Colonic mucosa (tissue), 4 donors: Measurements from ENCODE around the gene SPI1. TPM values are rescaled to one million over a fixed set of nuclear protein-coding genes. Genes with fewer than 3 reads are reported as not detected.
"Not testable (repeated sequence)": the region's sequence is repeated elsewhere in the genome, so short reads cannot be mapped to it uniquely, and the experiment has no call there.

Experiments used
- DNase-seq: peaks from one replicate; pipeline ENCODE4 v3.0.0-alpha.2; 2020
- H3K27ac ChIP-seq: fragments of 200-600 bp; one replicate; pipeline ENCODE4 v1.8.0; 2021
- H3K27me3 ChIP-seq: fragments of 200-600 bp; one replicate; pipeline ENCODE4 v1.8.0; 2021
- H3K36me3 ChIP-seq: fragments of 200-600 bp; one replicate; pipeline ENCODE4 v1.8.0; 2021
- H3K4me1 ChIP-seq: fragments of 200-600 bp; one replicate; pipeline ENCODE4 v1.8.0; 2021; ENCODE audit warnings: mild to moderate bottlenecking
- H3K4me3 ChIP-seq: fragments of 200-600 bp; one replicate; pipeline ENCODE4 v1.8.0; 2021
- H3K9ac ChIP-seq, 2 donors: one replicate each; pipeline ENCODE4 v1.7.0; 2013; ENCODE audit warnings: control low read depth in 2 of 2, low read depth in 2 of 2, low read length in 2 of 2
- H3K9me3 ChIP-seq: fragments of 200-600 bp; one replicate; pipeline ENCODE4 v1.8.0; 2021
- intact Hi-C: fragments of 100-400 bp; cut with DNase I; formaldehyde crosslinking; loops from one replicate; pipeline ENCODE4 v1.14.1; 2022
- total RNA-seq, 2 donors: library from RNA; stranded (reverse); fragmentation: NEBNext Ultra II Directional in 1 of 2; extraction: Animal tissue kit (Norgen Biotek cat#: 25700) in 1 of 2; gene quantifications; one replicate each; pipeline ENCODE4 v1.2.1, GENCODE V29; 2021
- TF ChIP-seq, protein P1 (sequence below): fragments of 200-600 bp; IDR thresholded peaks from one replicate; pipeline ENCODE4 v1.8.0; 2022; ENCODE audit warnings: antibody characterized with exemption, mild to moderate bottlenecking
- donor health status: healthy.
- donor health status: DM: no; HTN: no; CAD: no.
- donor health status: DM: no; HTN: no; CAD: no.

SPI1 gene
- total RNA-seq, 2 donors from 2014 or later = 4.7 to 11.9 TPM

GRCh38 chr11:47325271-47326041, 52.9 kb downstream of the SPI1 start:
- Histone ChIP-seq H3K4me1 (no peaks in the 10 kb centered on the region), H3K9ac (no peak overlapping the region), H3K36me3 (peaks cover 7% of the 10 kb centered on the region), H3K4me3 (no peak overlapping the region), H3K9me3 (no peaks in the 10 kb centered on the region), H3K27ac (no peak overlapping the region), H3K27me3 (no peaks in the 10 kb centered on the region)
- intact Hi-C loops = no loop called here
- DNase-seq = no peak
- TF ChIP-seq, protein P1, sequence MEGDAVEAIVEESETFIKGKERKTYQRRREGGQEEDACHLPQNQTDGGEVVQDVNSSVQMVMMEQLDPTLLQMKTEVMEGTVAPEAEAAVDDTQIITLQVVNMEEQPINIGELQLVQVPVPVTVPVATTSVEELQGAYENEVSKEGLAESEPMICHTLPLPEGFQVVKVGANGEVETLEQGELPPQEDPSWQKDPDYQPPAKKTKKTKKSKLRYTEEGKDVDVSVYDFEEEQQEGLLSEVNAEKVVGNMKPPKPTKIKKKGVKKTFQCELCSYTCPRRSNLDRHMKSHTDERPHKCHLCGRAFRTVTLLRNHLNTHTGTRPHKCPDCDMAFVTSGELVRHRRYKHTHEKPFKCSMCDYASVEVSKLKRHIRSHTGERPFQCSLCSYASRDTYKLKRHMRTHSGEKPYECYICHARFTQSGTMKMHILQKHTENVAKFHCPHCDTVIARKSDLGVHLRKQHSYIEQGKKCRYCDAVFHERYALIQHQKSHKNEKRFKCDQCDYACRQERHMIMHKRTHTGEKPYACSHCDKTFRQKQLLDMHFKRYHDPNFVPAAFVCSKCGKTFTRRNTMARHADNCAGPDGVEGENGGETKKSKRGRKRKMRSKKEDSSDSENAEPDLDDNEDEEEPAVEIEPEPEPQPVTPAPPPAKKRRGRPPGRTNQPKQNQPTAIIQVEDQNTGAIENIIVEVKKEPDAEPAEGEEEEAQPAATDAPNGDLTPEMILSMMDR = no peak

- Histone ChIP-seq H3K36me3 (peaks cover 7% of the 10 kb centered on the region), H3K27ac (no peak overlapping the region), H3K9ac (no peak overlapping the region), H3K4me1 (no peaks in the 10 kb centered on the region), H3K9me3 (no peaks in the 10 kb centered on the region), H3K27me3 (no peaks in the 10 kb centered on the region), H3K4me3 (no peak overlapping the region)
- intact Hi-C loops = no loop called here
- no peak for DNase-seq
- TF ChIP-seq, protein P1 = no peak
Observed at GRCh38 chr11:47324520-47324919, 53.8 kb downstream of the SPI1 start.

GRCh38 chr11:47318166-47318565, 60.2 kb downstream of the SPI1 start:
- intact Hi-C loops = no loop called here
- Histone ChIP-seq H3K27ac (no peak overlapping the region), H3K27me3 (no peaks in the 10 kb centered on the region), H3K9me3 (no peaks in the 10 kb centered on the region), H3K36me3 (peaks cover 12% of the 10 kb centered on the region), H3K4me1 (no peaks in the 10 kb centered on the region), H3K4me3 (no peak overlapping the region), H3K9ac (no peak overlapping the region)
- TF ChIP-seq, protein P1 = no peak
- no peak for DNase-seq

DNA sequence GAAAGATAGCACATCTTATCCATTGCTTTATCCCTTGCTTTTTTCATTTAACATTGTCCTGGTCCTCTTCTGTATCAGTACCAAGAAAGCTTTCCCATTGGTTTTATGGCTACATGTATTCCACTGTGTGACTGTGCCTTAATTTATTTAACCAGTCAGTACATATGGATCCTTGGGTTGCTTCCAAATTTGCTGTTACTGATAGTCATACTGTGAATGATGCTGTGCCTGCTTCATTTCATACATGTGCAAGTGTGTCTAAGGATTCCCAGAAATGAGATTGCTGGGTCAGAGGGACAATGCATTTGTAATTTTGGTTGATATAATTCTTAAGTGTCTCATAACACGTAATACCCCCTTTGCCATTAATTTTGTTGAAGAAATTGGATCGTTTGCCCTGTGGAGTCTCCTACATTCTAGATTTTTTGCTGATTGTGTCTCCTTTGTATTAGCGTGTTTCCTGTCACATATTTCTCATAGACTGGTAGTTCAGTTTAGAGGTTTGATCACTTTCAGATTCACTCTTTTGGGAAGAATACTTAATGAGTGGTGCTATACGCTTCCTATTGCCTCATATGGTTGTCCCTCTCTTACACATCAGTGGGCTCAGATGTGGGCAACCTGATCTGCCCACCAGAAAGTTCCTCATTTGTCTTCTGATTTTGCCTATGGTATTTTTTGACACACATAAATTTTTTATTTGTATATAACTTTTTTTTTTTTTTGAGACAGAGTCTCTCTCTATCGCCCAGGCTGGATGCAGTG, 61.1 kb downstream of the SPI1 start:
- H3K36me3 ChIP-seq = peaks cover 12% of the 10 kb centered on the region
- DNase-seq = no peak
- TF ChIP-seq, protein P1 = no peak
- intact Hi-C loops = no loop called here
- H3K4me1 ChIP-seq = no peaks in the 10 kb centered on the region
- no peaks in the 10 kb centered on the region for H3K9me3 ChIP-seq
- no peak overlapping the region for H3K4me3 ChIP-seq
- H3K9ac ChIP-seq = no peak overlapping the region
- H3K27ac ChIP-seq = no peak overlapping the region
- no peaks in the 10 kb centered on the region for H3K27me3 ChIP-seq

GRCh38 chr11:47316501-47316900, 61.8 kb downstream of the SPI1 start:
- H3K9ac ChIP-seq, DNase-seq, H3K36me3 ChIP-seq, intact Hi-C loops, H3K4me3 ChIP-seq, H3K4me1 ChIP-seq, H3K27me3 ChIP-seq, H3K9me3 ChIP-seq, H3K27ac ChIP-seq: not testable (repeated sequence)

DNA sequence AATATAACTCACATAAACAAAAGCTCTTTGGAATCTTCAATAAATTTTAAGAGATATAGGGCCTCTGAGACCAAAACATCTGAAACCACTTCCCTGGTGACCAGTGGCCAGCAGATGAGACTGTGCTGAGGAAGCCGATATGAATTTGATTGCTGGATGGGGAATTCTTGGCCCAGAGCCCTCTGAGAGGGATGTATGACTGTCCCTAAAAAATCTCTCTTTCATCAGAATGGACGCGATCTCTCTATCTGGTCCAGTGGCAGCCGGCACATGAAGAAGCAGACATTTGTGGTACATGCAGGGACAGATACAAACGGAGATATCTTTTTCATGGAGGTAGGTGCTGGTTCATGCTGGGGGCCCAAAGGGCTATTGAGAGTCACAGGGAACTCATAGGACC, 63.4 kb downstream of the SPI1 start:
- TF ChIP-seq, protein P1 = no peak
- no peaks in the 10 kb centered on the region for H3K9me3 ChIP-seq
- intact Hi-C loops = no loop called here

More for the DNA sequence above, 63.4 kb downstream of the SPI1 start:
- Histone ChIP-seq H3K4me3 (no peak overlapping the region), H3K9ac (no peak overlapping the region), H3K27me3 (no peaks in the 10 kb centered on the region), H3K36me3 (peaks cover 8% of the 10 kb centered on the region), H3K27ac (no peak overlapping the region), H3K4me1 (no peaks in the 10 kb centered on the region)
- DNase-seq = no peak
